Tibial nerve (tissue), 4 donors: Measurements from ENCODE around the gene PIK3CD.

Source experiments
- CTCF ChIP-seq, 5 experiments: fragments of 200-600 bp in 3 of 5; fragments of 450-650 bp in 2 of 5; sonication (generic) in 3 of 5; IDR thresholded peaks; one replicate each; pipeline ENCODE4 v1.5.1; 2016 to 2019; ENCODE audit warnings: antibody characterized with exemption in 5 of 5, mild to moderate bottlenecking in 3 of 5, moderate library complexity in 2 of 5
- EP300 ChIP-seq, 2 donors: sonication (generic); formaldehyde crosslinking; IDR thresholded peaks; one replicate each; pipeline ENCODE4 v1.6.1; 2017; ENCODE audit warnings: antibody characterized with exemption in 2 of 2, mild to moderate bottlenecking in 1 of 2

- no peak for TF ChIP-seq EP300 (IDR thresholded peaks at IDR 0.05)
- no peak for TF ChIP-seq CTCF (IDR thresholded peaks at IDR 0.05)
Measured at GRCh38 chr1:9676815-9677393, 25.4 kb downstream of the PIK3CD start.
